SK-N-SH (cell line): ENCODE results near the gene CFAP107. TPM values are rescaled to one million over a fixed set of nuclear protein-coding genes. Genes with fewer than 3 reads are reported as not detected.
A peak's percentile ranks its signal among the peaks of the same experiment; 100 is the strongest.

Source experiments
- CTCF ChIA-PET: fragments of 300-600, 350-600 bp; formaldehyde crosslinking; extraction: SDS; loops from one replicate; lab custom pipeline; 2021; lab: Yijun Ruan, JAX
- POLR2A ChIA-PET: fragments of 350-600 bp; sonication (Branson Sonifier 250); formaldehyde crosslinking; extraction: SDS; loops from one replicate; lab custom pipeline; 2020; ENCODE audit warnings: antibody characterized with exemption, inconsistent platforms; lab: Yijun Ruan, JAX
- DNase-seq: peaks from one replicate; pipeline ENCODE4 v3.0.0; 2012
- H2AFZ ChIP-seq: fragments of 200-600 bp; sonication (generic); 2 replicates; pipeline ENCODE4 v1.8.1; 2016; ENCODE audit warnings: antibody characterized with exemption, mild to moderate bottlenecking, low read depth
- H3F3A ChIP-seq: fragments of 200-600 bp; sonication (generic); replicated peaks from 2 replicates; pipeline ENCODE3; 2016; ENCODE audit warnings: antibody characterized with exemption, mild to moderate bottlenecking; ENCODE audit not compliant: insufficient read depth
- H3K27ac ChIP-seq, 2 experiments: fragments of 200-500 bp in 1 of 2; fragments of 200-600 bp in 1 of 2; sonication (Bioruptor generic) in 1 of 2; sonication (generic), shearing (Covaris generic) in 1 of 2; 2 replicates each; pipeline versions ENCODE4 v1.5.1 to v1.6.1; 2014 to 2016; ENCODE audit warnings: low read depth in 2 of 2, inconsistent platforms in 1 of 2, low read length in 1 of 2, mild to moderate bottlenecking in 1 of 2, mixed read lengths in 1 of 2
- H3K27me3 ChIP-seq: fragments of 200-600 bp; sonication (generic), shearing (Covaris generic); 2 replicates; pipeline ENCODE4 v1.6.1; 2016; ENCODE audit warnings: mixed run types; ENCODE audit not compliant: insufficient read depth
- H3K36me3 ChIP-seq, 2 experiments: fragments of 200-500 bp in 1 of 2; fragments of 200-600 bp in 1 of 2; sonication (Bioruptor generic) in 1 of 2; sonication (generic) in 1 of 2; replicated peaks in 1 of 2; 2 replicates each; pipeline versions ENCODE3 to v1.5.1; 2014 to 2016; ENCODE audit warnings: low read length in 1 of 2, mild to moderate bottlenecking in 1 of 2; ENCODE audit not compliant: insufficient read depth in 2 of 2, control insufficient read depth in 1 of 2
- H3K4me1 ChIP-seq, 2 experiments: fragments of 200-500 bp in 1 of 2; fragments of 200-600 bp in 1 of 2; sonication (Bioruptor generic) in 1 of 2; sonication (generic), shearing (Covaris generic) in 1 of 2; 2 replicates each; pipeline versions ENCODE4 v1.5.1 to v1.6.1; 2014 to 2016; ENCODE audit warnings: low read depth in 1 of 2, low read length in 1 of 2, mixed run types in 1 of 2; ENCODE audit not compliant: insufficient read depth in 2 of 2, control insufficient read depth in 1 of 2
- H3K4me2 ChIP-seq: fragments of 200-600 bp; sonication (generic), shearing (Covaris generic); 2 replicates; pipeline ENCODE4 v1.6.1; 2017; ENCODE audit warnings: mixed run types
- H3K4me3 ChIP-seq, 2 experiments: fragments of 200-500 bp in 1 of 2; fragments of 200-600 bp in 1 of 2; sonication (Bioruptor generic) in 1 of 2; sonication (generic), shearing (Covaris generic) in 1 of 2; 2 replicates each; pipeline versions ENCODE4 v1.5.1 to v1.8.1; 2014 to 2016; ENCODE audit warnings: low read depth in 2 of 2, inconsistent platforms in 1 of 2, low read length in 1 of 2, mild to moderate bottlenecking in 1 of 2, mixed read lengths in 1 of 2, moderate library complexity in 1 of 2
- H3K79me2 ChIP-seq: fragments of 200-600 bp; sonication (generic); 2 replicates; pipeline ENCODE4 v1.8.1; 2017; ENCODE audit warnings: mild to moderate bottlenecking; ENCODE audit not compliant: insufficient read depth
- H3K9ac ChIP-seq: fragments of 200-600 bp; sonication (generic); 2 replicates; pipeline ENCODE4 v1.6.1; 2017; ENCODE audit warnings: mixed run types
- H3K9me2 ChIP-seq: fragments of 200-600 bp; sonication (generic); 2 replicates; pipeline ENCODE4 v1.6.1; 2017; ENCODE audit warnings: mixed run types
- H3K9me3 ChIP-seq: fragments of 200-600 bp; sonication (generic); 2 replicates; pipeline ENCODE4 v1.6.1; 2017; ENCODE audit warnings: mixed run types, mild to moderate bottlenecking, moderate library complexity
- H4K20me1 ChIP-seq: fragments of 200-600 bp; sonication (generic); 2 replicates; pipeline ENCODE4 v1.6.1; 2017; ENCODE audit warnings: mild to moderate bottlenecking, mixed run types; ENCODE audit not compliant: insufficient read depth
- FOSL2 ChIP-seq: IDR thresholded peaks from 2 replicates; pipeline ENCODE4 v1.4.0; 2012; ENCODE audit warnings: low read depth, mild to moderate bottlenecking, moderate library complexity, borderline replicate concordance
- FOXJ3 ChIP-seq: sonication (generic); formaldehyde crosslinking; IDR thresholded peaks from 2 replicates; pipeline ENCODE4 v1.5.1; 2020; ENCODE audit warnings: mild to moderate bottlenecking, missing genetic modification reagents
- FOXM1 ChIP-seq: IDR thresholded peaks from 2 replicates; pipeline ENCODE4 v1.4.0; 2012; ENCODE audit warnings: low read depth, mild to moderate bottlenecking
- GATA2 ChIP-seq: sonication (generic); formaldehyde crosslinking; IDR thresholded peaks from 2 replicates; pipeline ENCODE4 v1.5.0; 2020; ENCODE audit warnings: mild to moderate bottlenecking, missing genetic modification reagents
- MXI1 ChIP-seq: IDR thresholded peaks from 2 replicates; pipeline ENCODE4 v1.6.1; 2012; ENCODE audit warnings: mild to moderate bottlenecking, low read depth, low read length, improper control_type of control experiment
- PBX3 ChIP-seq: IDR thresholded peaks from 2 replicates; pipeline ENCODE4; 2012
- POLR2AphosphoS5 ChIP-seq: IDR thresholded peaks from 2 replicates; pipeline ENCODE4 v1.6.1; 2012; ENCODE audit warnings: low read depth, low read length
- RFX5 ChIP-seq: IDR thresholded peaks from 2 replicates; pipeline ENCODE4 v1.6.1; 2012; ENCODE audit warnings: mild to moderate bottlenecking, improper control_type of control experiment, low read length
- SIN3A ChIP-seq: IDR thresholded peaks from 2 replicates; pipeline ENCODE4 v1.6.1; 2012; ENCODE audit warnings: low read depth, mild to moderate bottlenecking, low read length, moderate library complexity, borderline replicate concordance
- TAF1 ChIP-seq: IDR thresholded peaks from 2 replicates; pipeline ENCODE4 v1.6.1; 2012; ENCODE audit warnings: low read depth, mild to moderate bottlenecking, low read length, moderate library complexity, borderline replicate concordance
- USF2 ChIP-seq: fragments of 150-350 bp; IDR thresholded peaks from 2 replicates; pipeline ENCODE4 v1.6.1; 2017; ENCODE audit warnings: antibody characterized with exemption, low read length, low read depth, borderline replicate concordance
- WGBS: methylation state at CpG from one replicate; pipeline ENCODE4 v1.1.6; 2017; ENCODE audit warnings: low lambda C conversion rate; 5-methylcytosine and 5-hydroxymethylcytosine counted together
- polyA plus RNA-seq, 3 experiments: library from polyadenylated mRNA; depleted of rRNA; stranded (reverse); fragments of >200 nt; gene quantifications; 2 replicates each; pipeline ENCODE4 v1.2.3, GENCODE V29; 2012
- TF ChIP-seq, protein P1 (sequence below): IDR thresholded peaks from 2 replicates; pipeline ENCODE4 v1.6.1; 2012; ENCODE audit warnings: mild to moderate bottlenecking, low read depth, low read length, moderate library complexity

Gene CFAP107
- polyA plus RNA-seq, 1 of the 3 experiments (the other 2 are of a cell fraction): not detected

GRCh38 chr1:12810691-12811408 lies 64.8 kb downstream of the CFAP107 start (continued):
- no peak for TF ChIP-seq PBX3
- no peak for TF ChIP-seq SIN3A
- peak; percentile 62; the same call in 1 of the 2 replicates for TF ChIP-seq FOSL2
- no peak for TF ChIP-seq FOXM1
- no peak for TF ChIP-seq RFX5
- no peak for TF ChIP-seq TAF1
- no peak for TF ChIP-seq MXI1
- no peak for TF ChIP-seq POLR2AphosphoS5
- TF ChIP-seq, protein P1, sequence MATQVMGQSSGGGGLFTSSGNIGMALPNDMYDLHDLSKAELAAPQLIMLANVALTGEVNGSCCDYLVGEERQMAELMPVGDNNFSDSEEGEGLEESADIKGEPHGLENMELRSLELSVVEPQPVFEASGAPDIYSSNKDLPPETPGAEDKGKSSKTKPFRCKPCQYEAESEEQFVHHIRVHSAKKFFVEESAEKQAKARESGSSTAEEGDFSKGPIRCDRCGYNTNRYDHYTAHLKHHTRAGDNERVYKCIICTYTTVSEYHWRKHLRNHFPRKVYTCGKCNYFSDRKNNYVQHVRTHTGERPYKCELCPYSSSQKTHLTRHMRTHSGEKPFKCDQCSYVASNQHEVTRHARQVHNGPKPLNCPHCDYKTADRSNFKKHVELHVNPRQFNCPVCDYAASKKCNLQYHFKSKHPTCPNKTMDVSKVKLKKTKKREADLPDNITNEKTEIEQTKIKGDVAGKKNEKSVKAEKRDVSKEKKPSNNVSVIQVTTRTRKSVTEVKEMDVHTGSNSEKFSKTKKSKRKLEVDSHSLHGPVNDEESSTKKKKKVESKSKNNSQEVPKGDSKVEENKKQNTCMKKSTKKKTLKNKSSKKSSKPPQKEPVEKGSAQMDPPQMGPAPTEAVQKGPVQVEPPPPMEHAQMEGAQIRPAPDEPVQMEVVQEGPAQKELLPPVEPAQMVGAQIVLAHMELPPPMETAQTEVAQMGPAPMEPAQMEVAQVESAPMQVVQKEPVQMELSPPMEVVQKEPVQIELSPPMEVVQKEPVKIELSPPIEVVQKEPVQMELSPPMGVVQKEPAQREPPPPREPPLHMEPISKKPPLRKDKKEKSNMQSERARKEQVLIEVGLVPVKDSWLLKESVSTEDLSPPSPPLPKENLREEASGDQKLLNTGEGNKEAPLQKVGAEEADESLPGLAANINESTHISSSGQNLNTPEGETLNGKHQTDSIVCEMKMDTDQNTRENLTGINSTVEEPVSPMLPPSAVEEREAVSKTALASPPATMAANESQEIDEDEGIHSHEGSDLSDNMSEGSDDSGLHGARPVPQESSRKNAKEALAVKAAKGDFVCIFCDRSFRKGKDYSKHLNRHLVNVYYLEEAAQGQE: no peak
- no peak for TF ChIP-seq USF2

GRCh38 chr1:12811409-12811784 lies 65.4 kb downstream of the CFAP107 start:
- ChIA-PET POLR2A (no interaction called here), CTCF (no interaction called here)
- Histone ChIP-seq H3K9me3 (no peaks in the 10 kb centered on the region), H3K27me3 (no peaks in the 10 kb centered on the region), H3K9me2 (no peaks in the 10 kb centered on the region), H3K4me2 (peak overlapping the region; percentile 68), H3K4me1 (no peaks in the 10 kb centered on the region), H2AFZ (0 out of 2 replicates have a peak overlapping the region, but pooled peaks have one; percentile 35), H3K27ac (peak overlapping the region in 1 of 2 experiments; percentile 20; a peak in 1 of 4 replicates), H3K9ac (peak overlapping the region; percentile 28; the same call in 1 of the 2 replicates), H3F3A (no peaks in the 10 kb centered on the region), H3K36me3 (no peaks in the 10 kb centered on the region), H3K4me3 (no peak overlapping the region), H3K79me2 (no peaks in the 10 kb centered on the region), H4K20me1 (no peaks in the 10 kb centered on the region)
- TF ChIP-seq FOXJ3 (CRISPR knock-in tag) (no peak), GATA2 (CRISPR knock-in tag) (no peak)
- DNase-seq: no peak
- 4% methylated on average over 2 of the region's 2 CpGs for WGBS

Other genes with a start within 250 kb of the CFAP107 start
- 29.6 and 44.8 TPM in 2 replicates for gene DHRS3, start 128.0 kb upstream of the CFAP107 start, polyA plus RNA-seq (2012; rRNA removed)
- gene AADACL4, start 102.1 kb upstream of the CFAP107 start, polyA plus RNA-seq (2012; rRNA removed): 0.32 and 0.59 TPM in 2 replicates
- gene AADACL3, start 30.1 kb upstream of the CFAP107 start, polyA plus RNA-seq (2012; rRNA removed): not detected in 2 replicates
- not detected in 2 replicates for gene PRAMEF12, start 27.5 kb downstream of the CFAP107 start, polyA plus RNA-seq (2012; rRNA removed)
- not detected in 2 replicates for gene PRAMEF1, start 45.2 kb downstream of the CFAP107 start, polyA plus RNA-seq (2012; rRNA removed)
- not detected in 2 replicates for gene PRAMEF11, start 85.2 kb downstream of the CFAP107 start, polyA plus RNA-seq (2012; rRNA removed)
- gene HNRNPCL1, start 102.5 kb downstream of the CFAP107 start, polyA plus RNA-seq (2012; rRNA removed): not detected in 2 replicates
- gene PRAMEF2, start 110.9 kb downstream of the CFAP107 start, polyA plus RNA-seq (2012; rRNA removed): not detected in 2 replicates
- gene PRAMEF4, start 140.0 kb downstream of the CFAP107 start, polyA plus RNA-seq (2012; rRNA removed): not detected in 2 replicates
- gene PRAMEF10, start 152.1 kb downstream of the CFAP107 start, polyA plus RNA-seq (2012; rRNA removed): not detected in 2 replicates
- gene PRAMEF7, start 170.4 kb downstream of the CFAP107 start, polyA plus RNA-seq (2012; rRNA removed): not detected in 2 replicates
- gene PRAMEF6, start 201.4 kb downstream of the CFAP107 start, polyA plus RNA-seq (2012; rRNA removed): not detected in 2 replicates